Testis (tissue), 2 donors: Measurements from ENCODE around the gene ATP6V1B1.

Experiments used
- POLR2A ChIP-seq: fragments of 450-650 bp; IDR thresholded peaks from one replicate; pipeline ENCODE4 v1.6.1; 2017; ENCODE audit warnings: antibody characterized with exemption, mild to moderate bottlenecking, moderate library complexity
- TF ChIP-seq, protein P1 (sequence below), 3 experiments: fragments of 450-650 bp in 2 of 3; fragments of 200-600 bp in 1 of 3; sonication (generic) in 1 of 3; IDR thresholded peaks; one replicate each; pipeline ENCODE4 v1.5.1; 2016 to 2019; ENCODE audit warnings: antibody characterized with exemption in 3 of 3, mild to moderate bottlenecking in 2 of 3, moderate library complexity in 1 of 3

DNA sequence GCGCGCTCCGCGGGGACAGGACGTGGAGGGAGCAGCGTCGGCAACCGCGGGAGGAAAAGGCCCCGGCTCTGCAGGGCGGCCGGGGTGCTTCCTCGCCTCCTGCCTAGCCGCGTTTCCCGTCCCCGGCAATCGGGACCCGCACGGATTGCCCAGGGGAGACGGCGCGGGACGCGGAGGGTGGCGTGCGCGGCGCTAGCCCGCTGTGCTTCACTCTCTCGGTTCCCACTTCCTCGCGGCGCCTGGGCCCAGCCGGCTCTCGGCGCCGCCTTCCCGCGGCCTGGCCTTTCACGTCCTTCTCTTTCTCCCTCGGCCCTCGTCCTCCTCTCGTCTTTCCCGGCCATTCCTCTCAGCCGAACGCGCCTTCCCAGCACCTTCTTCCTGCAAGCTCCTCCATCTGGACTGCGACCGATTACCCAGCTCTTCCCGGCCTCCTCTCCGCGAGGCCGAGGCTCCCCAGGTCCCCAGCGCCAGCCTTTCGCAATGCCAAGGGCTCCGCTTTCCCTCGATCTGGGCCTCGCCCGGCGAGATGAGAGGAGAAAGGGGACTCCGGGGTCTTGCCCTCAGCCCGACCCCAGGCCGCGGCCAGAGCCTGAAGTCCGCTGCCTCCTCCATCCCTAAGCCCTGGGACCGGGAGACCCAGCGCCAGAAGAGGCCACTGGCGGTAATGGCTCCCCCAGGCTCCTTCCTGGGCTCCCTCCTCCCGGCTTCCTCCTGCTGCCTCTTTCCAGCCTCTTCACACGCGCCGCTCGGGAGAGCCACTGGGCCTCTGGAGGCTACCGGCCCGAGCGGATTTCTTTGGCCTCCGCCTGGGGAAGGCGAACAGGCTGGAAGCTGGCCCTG, 34.3 kb upstream of the ATP6V1B1 start:
- TF ChIP-seq, protein P1, sequence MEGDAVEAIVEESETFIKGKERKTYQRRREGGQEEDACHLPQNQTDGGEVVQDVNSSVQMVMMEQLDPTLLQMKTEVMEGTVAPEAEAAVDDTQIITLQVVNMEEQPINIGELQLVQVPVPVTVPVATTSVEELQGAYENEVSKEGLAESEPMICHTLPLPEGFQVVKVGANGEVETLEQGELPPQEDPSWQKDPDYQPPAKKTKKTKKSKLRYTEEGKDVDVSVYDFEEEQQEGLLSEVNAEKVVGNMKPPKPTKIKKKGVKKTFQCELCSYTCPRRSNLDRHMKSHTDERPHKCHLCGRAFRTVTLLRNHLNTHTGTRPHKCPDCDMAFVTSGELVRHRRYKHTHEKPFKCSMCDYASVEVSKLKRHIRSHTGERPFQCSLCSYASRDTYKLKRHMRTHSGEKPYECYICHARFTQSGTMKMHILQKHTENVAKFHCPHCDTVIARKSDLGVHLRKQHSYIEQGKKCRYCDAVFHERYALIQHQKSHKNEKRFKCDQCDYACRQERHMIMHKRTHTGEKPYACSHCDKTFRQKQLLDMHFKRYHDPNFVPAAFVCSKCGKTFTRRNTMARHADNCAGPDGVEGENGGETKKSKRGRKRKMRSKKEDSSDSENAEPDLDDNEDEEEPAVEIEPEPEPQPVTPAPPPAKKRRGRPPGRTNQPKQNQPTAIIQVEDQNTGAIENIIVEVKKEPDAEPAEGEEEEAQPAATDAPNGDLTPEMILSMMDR (IDR thresholded peaks at IDR 0.05), result no peak
- no peak for TF ChIP-seq POLR2A
